Activated CD8-positive, alpha-beta memory T cell treated with anti-CD3 and anti-CD28 coated beads, Interleukin-2, amount 10 ng/mL, durations not matched to agents 7 days and 5 days (primary cell): Measurements from ENCODE around the gene SLIT3. TPM values are rescaled to one million over a fixed set of nuclear protein-coding genes. Genes with fewer than 3 reads are reported as not detected.

Experiments
- ATAC-seq: fragments of 150-1000 bp; cut with Tn5 transposase; one replicate; pipeline ENCODE4 v1.10.0; 2021; ENCODE audit warnings: moderate library complexity
- CTCF ChIA-PET: fragments of 350-600 bp; sonication (Branson Sonifier 250); formaldehyde crosslinking; loops from one replicate; lab custom pipeline; 2021; ENCODE audit warnings: antibody characterized with exemption; lab: Charles Lee
- DNase-seq: peaks from one replicate; pipeline ENCODE4 v3.0.0-alpha.2; 2020
- H3K27ac Mint-ChIP-seq: one replicate; pipeline ENCODE4 v1.8.0; 2021; ENCODE audit warnings: mild to moderate bottlenecking, mixed read lengths
- H3K27me3 Mint-ChIP-seq: one replicate; pipeline ENCODE4 v1.8.0; 2021; ENCODE audit warnings: mixed read lengths
- H3K36me3 Mint-ChIP-seq: one replicate; pipeline ENCODE4 v1.8.0; 2021; ENCODE audit warnings: mild to moderate bottlenecking, mixed read lengths
- H3K4me1 Mint-ChIP-seq: one replicate; pipeline ENCODE4 v1.8.0; 2021; ENCODE audit warnings: mixed read lengths
- H3K4me3 Mint-ChIP-seq: one replicate; pipeline ENCODE4 v1.8.0; 2021; ENCODE audit warnings: mild to moderate bottlenecking, moderate library complexity, mixed read lengths
- H3K9me3 Mint-ChIP-seq: one replicate; pipeline ENCODE4 v1.8.0; 2022; ENCODE audit warnings: low read depth, mixed read lengths
- total RNA-seq, 2 experiments: library from RNA; stranded (reverse); gene quantifications; one replicate each; pipeline ENCODE4 v1.2.3, GENCODE V29; 2021

Gene SLIT3
- total RNA-seq, 2 experiments from 2014 or later, result 0.09 TPM; not detected in 1

DNA sequence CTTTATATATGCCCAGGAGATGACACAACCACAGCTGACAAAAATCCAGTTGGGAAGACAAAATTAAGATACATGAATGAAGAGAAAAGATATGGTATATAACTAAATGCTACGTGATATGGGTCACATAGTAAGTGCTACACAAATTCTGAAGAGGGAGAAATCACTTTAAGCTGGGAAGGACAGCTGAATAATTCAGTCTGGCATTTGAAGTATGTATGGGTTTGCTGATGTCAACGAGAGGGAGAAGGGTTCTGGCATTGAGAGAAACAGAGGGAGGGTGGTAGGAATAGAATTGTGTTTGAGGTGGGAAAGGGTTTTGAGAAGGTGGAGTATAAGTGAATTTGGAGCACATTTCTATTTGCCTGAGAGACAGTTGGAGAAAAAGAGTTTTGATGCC is 6.7 kb upstream of the SLIT3 start:
- Mint-ChIP-seq H3K9me3 (no peaks in the 10 kb centered on the region), H3K4me3 (no peak overlapping the region), H3K27me3 (peaks cover 15% of the 10 kb centered on the region), H3K4me1 (no peaks in the 10 kb centered on the region), H3K36me3 (no peaks in the 10 kb centered on the region), H3K27ac (no peak overlapping the region)
- ATAC-seq, result no peak
- CTCF ChIA-PET, result no interaction called here
- DNase-seq, result no peak

DNA sequence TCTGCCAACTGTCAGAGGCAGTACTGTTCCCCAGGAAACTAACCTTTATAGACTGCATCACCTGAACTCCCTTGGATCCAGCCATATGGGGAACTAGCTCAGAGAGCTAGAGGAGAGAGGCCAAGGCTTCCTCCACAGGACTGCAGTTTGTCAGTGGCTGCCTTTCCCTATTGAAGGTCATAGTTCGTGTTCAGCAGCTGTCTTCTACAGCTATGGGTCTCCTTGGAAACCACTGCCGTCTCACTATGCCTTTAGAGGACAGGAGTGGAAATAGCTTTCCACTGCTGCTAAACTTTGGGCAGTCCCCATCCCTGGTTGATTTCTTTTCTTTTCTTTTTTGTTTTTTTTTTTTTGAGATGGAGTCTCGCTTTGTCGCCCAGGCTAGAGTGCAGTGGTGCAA is 4.4 kb upstream of the SLIT3 start:
- CTCF ChIA-PET, result no interaction called here
- no peak overlapping the region for H3K4me3 Mint-ChIP-seq
- H3K4me1 Mint-ChIP-seq, result peaks cover 5% of the 10 kb centered on the region
- no peaks in the 10 kb centered on the region for H3K36me3 Mint-ChIP-seq
- ATAC-seq, result no peak
- DNase-seq, result no peak
- peaks cover 31% of the 10 kb centered on the region for H3K27me3 Mint-ChIP-seq
- no peak overlapping the region for H3K27ac Mint-ChIP-seq
- no peaks in the 10 kb centered on the region for H3K9me3 Mint-ChIP-seq

DNA sequence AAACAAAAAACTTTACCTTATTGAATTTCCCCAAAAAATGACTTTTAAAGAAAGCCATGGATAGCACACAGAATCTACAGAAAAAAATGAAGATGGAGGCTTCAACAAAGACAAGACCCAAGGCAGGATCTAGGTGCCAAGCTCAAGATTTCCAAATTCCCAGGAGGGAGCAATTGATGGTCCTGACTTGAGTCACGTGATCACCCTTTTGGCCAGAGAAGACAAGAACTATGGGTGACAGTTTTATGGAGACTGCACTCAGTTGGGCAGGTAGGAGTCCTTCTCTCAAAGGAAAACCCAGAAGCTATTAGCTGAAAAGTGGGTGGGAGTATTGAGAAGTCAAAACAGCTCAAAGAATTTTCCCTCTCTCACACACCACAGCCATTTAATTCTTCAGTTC is 3.2 kb upstream of the SLIT3 start:
- DNase-seq, result no peak
- Mint-ChIP-seq H3K4me1 (peaks cover 5% of the 10 kb centered on the region), H3K4me3 (no peak overlapping the region), H3K9me3 (no peaks in the 10 kb centered on the region), H3K27me3 (peaks cover 41% of the 10 kb centered on the region), H3K36me3 (no peaks in the 10 kb centered on the region), H3K27ac (no peak overlapping the region)
- CTCF ChIA-PET, result no interaction called here
- ATAC-seq, result no peak

DNA sequence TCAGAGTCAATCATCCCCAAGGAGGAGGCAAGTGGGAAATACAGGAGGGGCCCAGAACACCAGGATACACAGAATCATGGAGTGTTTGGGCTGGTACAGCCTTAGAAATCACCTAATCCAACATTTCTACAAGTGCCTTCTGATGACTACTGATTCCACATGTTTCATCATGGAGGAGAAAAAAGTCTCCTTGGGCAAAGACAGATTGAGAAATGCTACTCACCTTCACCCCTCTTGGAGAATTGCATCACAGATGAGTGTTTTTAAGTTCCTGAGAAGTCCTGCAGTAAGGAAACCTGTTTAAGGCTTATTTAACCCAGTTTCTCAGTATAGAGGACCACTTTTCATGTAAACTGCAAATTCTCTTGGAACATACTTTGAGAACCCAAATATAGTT is 2.2 kb upstream of the SLIT3 start:
- Mint-ChIP-seq H3K4me1 (peaks cover 5% of the 10 kb centered on the region), H3K9me3 (no peaks in the 10 kb centered on the region), H3K27me3 (peaks cover 50% of the 10 kb centered on the region), H3K4me3 (no peak overlapping the region), H3K27ac (no peak overlapping the region), H3K36me3 (no peaks in the 10 kb centered on the region)
- CTCF ChIA-PET, result no interaction called here
- DNase-seq (no peak), ATAC-seq (no peak)

DNA sequence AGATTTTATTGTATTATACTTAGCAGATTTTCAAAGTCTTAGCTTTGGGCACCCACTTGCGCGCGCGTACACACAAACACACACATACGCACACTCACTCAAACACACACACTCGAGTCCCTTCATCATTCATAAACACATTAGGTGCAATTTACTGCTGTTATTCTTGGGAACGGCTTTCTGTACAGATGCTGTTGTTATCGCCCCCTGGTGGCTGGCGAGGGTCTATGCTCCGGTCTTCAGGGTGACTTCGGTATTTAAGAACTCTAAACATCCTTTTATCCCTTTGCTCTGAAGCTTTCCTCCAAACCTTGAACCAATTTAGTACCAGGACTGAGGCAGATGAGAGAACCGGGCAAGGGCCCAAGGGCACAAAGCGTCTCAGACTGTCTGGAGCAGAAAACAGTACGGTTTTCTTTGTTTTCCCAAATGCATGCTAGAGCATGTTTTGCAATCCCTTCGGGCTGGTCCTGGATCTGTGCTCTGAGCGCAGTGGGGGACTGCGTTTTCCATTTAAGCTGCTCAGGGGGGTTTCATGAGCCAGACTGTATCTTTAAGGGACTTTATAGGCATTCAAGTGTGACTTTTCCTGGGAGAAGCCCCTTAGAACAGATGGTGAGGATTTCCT is 1.7 kb upstream of the SLIT3 start:
- peak; percentile 66 for DNase-seq
- CTCF ChIA-PET, result no interaction called here
- peaks cover 5% of the 10 kb centered on the region for H3K4me1 Mint-ChIP-seq
- peaks cover 52% of the 10 kb centered on the region for H3K27me3 Mint-ChIP-seq
- H3K4me3 Mint-ChIP-seq, result no peak overlapping the region
- peak; percentile 33 for ATAC-seq
- no peak overlapping the region for H3K27ac Mint-ChIP-seq
- H3K36me3 Mint-ChIP-seq, result no peaks in the 10 kb centered on the region
- no peaks in the 10 kb centered on the region for H3K9me3 Mint-ChIP-seq

DNA sequence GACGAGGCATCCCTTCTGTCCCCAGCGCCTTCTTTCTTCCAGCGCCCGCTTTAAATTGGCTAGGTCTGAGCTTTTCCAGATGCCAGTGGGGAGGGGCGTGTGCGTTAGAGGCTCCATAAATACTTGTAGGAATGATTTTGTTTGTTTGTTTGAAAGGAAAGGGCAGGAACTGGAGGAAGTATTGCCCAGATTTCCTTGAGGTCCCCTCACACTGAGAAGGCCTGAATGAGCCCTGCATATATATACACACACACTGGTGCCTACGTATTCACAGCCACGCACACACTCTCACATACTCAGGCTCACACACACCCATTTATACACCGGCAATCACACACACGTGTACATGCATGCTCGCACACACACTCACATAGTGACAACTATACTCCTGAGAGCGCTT is 1.0 kb upstream of the SLIT3 start:
- DNase-seq (no peak), ATAC-seq (no peak)
- Mint-ChIP-seq H3K36me3 (no peaks in the 10 kb centered on the region), H3K9me3 (no peaks in the 10 kb centered on the region), H3K4me1 (peaks cover 5% of the 10 kb centered on the region), H3K27me3 (peaks cover 50% of the 10 kb centered on the region), H3K27ac (no peak overlapping the region), H3K4me3 (no peak overlapping the region)
- CTCF ChIA-PET, result interaction anchor here (1.6 kb wide), 1 partner anchor 15 kb away, joined by 3 read pairs; no protein-coding TSS in a partner anchor

DNA sequence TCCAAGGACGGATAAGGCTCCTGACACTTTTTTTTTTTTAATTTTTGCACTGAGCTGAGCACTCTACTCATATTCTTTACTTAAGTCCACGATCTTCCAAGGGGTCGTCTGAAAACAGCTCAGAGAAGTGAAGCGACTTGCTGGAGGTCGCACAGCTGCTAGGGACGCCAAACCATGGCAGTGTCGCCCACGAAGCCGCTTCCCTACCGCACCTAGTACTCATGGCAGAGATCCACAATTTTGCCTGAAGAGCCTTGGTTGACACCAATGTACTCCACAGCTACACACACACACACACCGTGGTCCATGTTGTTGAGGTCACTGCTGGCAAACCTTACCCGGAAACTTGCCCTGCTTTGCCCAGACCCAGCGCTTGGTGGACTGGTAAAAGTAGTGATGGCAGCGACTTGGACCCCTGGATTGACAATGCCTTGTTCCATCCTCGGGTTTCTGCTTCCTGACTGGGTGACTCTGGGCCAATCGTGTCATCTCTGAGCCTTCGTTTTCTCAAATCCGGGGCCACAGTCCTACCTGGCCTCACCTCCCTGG is 521 bp upstream of the SLIT3 start:
- ATAC-seq, result no peak

DNA sequence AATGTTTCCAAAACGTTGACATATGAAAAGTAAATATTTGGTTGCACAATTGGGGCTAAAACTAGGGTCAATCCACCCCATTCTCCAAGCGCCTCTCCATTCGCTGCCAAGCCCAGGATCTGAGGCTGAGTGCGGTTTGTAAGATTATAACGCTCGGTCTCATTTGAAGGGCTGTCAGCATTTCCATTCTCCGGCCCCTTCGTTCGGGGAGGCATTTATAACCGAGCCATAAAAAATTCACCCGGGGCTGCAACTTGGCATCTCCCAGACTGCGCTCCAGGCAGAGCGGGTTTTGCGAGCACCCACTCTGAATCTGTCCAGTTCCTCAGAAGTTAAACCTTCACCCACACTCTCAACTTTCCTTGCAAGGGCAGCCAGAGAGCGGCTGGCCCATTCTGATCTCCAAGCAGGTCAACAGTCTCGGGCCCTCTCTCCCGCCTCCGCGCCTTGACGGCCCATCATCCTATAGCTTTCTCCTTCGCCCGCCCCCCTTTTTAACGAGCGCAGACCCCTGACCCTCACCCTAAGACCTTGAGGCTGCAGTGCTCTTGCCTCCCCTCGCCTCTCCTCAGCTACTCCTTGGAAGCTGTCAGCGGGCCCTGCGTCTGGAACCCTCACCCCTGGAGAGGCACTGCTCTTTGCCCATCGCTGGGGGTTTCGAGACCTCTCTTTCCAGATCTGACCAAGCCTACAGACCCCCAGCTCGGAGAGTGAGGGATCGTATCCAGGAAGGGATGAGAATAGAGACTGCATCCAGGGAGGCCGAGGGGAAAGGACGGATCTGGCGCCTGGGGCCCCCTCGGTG is 1.1 kb downstream of the SLIT3 start:
- Mint-ChIP-seq H3K27me3 (peaks cover 49% of the 10 kb centered on the region), H3K4me1 (peaks cover 5% of the 10 kb centered on the region), H3K36me3 (no peaks in the 10 kb centered on the region), H3K27ac (no peak overlapping the region), H3K9me3 (no peaks in the 10 kb centered on the region), H3K4me3 (no peak overlapping the region)
- DNase-seq, result no peak
- CTCF ChIA-PET, result interaction anchor here (1.6 kb wide), 1 partner anchor 13 kb away, joined by 3 read pairs; no protein-coding TSS in a partner anchor
- no peak for ATAC-seq

More for the DNA sequence above, 521 bp upstream of the SLIT3 start:
- CTCF ChIA-PET, result interaction anchor here (1.6 kb wide), 1 partner anchor 15 kb away, joined by 3 read pairs; no protein-coding TSS in a partner anchor
- H3K27ac Mint-ChIP-seq, result no peak overlapping the region
- DNase-seq, result no peak
- H3K27me3 Mint-ChIP-seq, result peaks cover 50% of the 10 kb centered on the region
- no peaks in the 10 kb centered on the region for H3K9me3 Mint-ChIP-seq
- H3K4me1 Mint-ChIP-seq, result peaks cover 5% of the 10 kb centered on the region
- no peaks in the 10 kb centered on the region for H3K36me3 Mint-ChIP-seq
- no peak overlapping the region for H3K4me3 Mint-ChIP-seq

DNA sequence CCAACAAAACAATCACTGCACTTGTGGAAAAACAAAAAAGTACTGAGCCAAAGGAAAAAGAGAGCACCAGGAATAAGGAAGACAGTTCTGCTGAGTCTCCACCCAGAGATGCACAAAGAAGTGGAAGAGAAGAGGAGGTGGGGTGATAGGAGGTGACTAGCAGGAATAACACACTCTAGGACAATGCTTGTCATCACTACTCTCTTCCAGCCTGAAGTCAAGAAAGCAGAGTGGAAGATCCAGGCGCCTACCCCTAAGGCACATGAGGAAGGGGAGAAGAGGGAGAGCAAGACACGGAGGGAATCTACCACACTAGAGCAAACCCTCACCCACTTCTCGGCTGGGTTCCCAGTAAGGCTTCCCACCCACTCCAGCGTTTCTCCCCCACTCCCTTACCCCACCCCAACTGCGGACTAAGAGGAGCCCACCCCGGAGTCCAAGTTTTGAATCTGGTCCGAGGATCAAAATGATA is 1.7 kb downstream of the SLIT3 start:
- Mint-ChIP-seq H3K36me3 (no peaks in the 10 kb centered on the region), H3K27me3 (peaks cover 44% of the 10 kb centered on the region), H3K4me3 (no peak overlapping the region), H3K27ac (no peak overlapping the region), H3K4me1 (peaks cover 5% of the 10 kb centered on the region), H3K9me3 (no peaks in the 10 kb centered on the region)
- ATAC-seq (no peak), DNase-seq (no peak)
- CTCF ChIA-PET, result no interaction called here

DNA sequence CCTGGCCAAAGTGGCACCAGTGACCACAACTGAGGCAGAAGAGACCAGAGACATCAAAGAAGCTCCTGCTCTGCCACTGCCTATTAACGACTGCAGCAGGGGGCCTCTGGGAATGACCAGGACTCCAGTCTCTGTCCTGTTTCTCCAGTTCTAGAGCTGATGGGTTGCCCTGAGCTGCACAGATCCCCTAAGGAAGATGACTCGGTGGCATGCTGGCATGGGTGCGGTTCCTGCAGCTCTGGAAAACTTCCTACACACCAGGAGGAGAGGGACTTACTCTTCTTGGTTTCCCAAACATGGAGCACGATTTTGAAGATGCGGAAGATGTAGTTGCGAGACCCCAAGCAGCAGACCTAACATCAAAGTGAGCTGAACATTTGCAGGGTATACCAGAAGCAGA is 2.7 kb downstream of the SLIT3 start:
- H3K4me3 Mint-ChIP-seq, result no peak overlapping the region
- H3K4me1 Mint-ChIP-seq, result peaks cover 5% of the 10 kb centered on the region
- DNase-seq, result no peak
- CTCF ChIA-PET, result no interaction called here
- H3K36me3 Mint-ChIP-seq, result no peaks in the 10 kb centered on the region
- H3K9me3 Mint-ChIP-seq, result no peaks in the 10 kb centered on the region
- ATAC-seq, result no peak
- H3K27ac Mint-ChIP-seq, result no peak overlapping the region
- H3K27me3 Mint-ChIP-seq, result peaks cover 44% of the 10 kb centered on the region

DNA sequence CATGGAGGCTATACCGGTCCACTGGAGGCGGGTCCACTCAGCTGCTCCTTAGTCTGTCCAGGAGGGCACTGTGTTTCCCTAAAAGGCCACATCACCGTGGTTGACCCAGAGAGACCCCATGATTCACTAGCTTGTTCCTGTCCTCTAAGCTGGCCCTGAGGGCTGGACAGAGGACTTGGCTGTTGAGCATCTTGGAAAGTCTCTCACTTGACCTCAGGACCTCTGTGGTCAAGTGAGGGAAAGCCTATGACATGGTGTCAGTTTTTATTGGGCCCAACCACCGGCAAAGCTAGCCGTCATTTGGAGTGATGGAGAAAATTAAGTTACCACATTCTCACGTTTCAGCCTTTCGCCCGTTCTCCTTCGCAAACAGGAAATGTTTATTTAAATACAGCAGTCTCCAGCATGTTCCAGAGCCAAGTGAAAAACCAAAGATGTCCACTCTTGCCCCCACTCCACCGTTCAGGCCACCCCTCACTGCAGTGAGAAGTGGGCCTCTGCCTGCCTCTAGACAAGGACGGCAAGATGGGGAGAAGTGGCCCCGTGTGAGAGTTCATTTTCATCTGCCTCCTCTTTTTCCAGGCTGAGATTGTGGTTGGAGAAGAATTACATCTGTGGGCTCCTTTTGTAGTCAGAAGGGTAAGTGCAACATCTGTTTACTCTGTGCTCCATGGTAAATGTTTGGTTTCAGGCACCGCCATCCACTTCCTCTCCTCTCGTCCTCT is 4.4 kb downstream of the SLIT3 start:
- no peaks in the 10 kb centered on the region for H3K9me3 Mint-ChIP-seq
- H3K27ac Mint-ChIP-seq, result no peak overlapping the region
- no peaks in the 10 kb centered on the region for H3K36me3 Mint-ChIP-seq
- H3K4me1 Mint-ChIP-seq, result no peaks in the 10 kb centered on the region
- H3K4me3 Mint-ChIP-seq, result no peak overlapping the region
- DNase-seq (no peak), ATAC-seq (no peak)
- H3K27me3 Mint-ChIP-seq, result peaks cover 33% of the 10 kb centered on the region
- CTCF ChIA-PET, result no interaction called here

DNA sequence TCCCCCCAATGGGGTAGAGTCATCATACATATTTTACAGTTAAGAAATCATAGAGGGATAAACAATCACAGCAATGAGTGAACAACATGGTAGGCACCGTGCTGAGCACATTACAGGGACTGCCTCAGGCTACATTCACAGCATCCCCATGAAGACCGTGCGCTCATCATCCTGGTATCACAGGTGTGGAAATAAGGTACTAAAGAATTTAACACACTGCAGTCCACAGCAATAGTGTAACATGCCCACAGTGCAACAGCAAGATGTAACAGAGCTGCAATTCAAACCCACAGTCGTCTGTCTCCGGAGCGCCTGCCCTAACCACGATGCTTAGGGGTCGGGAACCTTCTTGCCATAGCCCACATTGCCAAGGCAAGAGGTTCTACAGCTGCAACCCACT is 5.6 kb downstream of the SLIT3 start:
- H3K4me3 Mint-ChIP-seq, result no peak overlapping the region

DNA sequence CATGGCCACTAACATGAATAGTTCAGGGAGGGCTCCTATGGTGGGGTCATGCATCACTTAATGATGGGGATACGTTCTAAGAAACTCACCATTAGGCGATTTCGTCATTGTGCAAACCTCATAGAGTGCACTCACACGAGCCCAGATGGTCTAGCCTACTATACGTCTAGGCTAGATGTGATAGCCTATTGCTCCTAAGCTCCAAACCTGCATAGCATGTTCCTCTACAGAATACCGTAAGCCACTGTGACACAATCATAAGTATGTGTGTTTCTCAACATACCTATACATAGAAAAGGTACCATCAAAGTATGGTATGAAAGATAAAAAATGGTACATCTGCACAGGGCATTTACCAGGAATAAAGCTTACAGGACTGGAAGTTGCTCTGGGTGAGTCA is 6.3 kb downstream of the SLIT3 start:
- H3K27ac Mint-ChIP-seq, result no peak overlapping the region
- CTCF ChIA-PET, result no interaction called here
- no peak overlapping the region for H3K4me3 Mint-ChIP-seq
- DNase-seq (no peak), ATAC-seq (no peak)
- H3K36me3 Mint-ChIP-seq, result no peaks in the 10 kb centered on the region
- H3K9me3 Mint-ChIP-seq, result no peaks in the 10 kb centered on the region
- no peaks in the 10 kb centered on the region for H3K4me1 Mint-ChIP-seq
- H3K27me3 Mint-ChIP-seq, result peaks cover 21% of the 10 kb centered on the region

More for the DNA sequence above, 5.6 kb downstream of the SLIT3 start:
- Mint-ChIP-seq H3K36me3 (no peaks in the 10 kb centered on the region), H3K9me3 (no peaks in the 10 kb centered on the region), H3K4me1 (no peaks in the 10 kb centered on the region), H3K27me3 (peaks cover 27% of the 10 kb centered on the region), H3K27ac (no peak overlapping the region)
- no peak for ATAC-seq
- CTCF ChIA-PET, result no interaction called here
- DNase-seq, result no peak
